HG03103 (cell line): Measurements from ENCODE around the gene ADAMTS2.

Experiments
- ATAC-seq: cut with Tn5 transposase; IDR thresholded peaks from one replicate; pipeline ENCODE4 v1.9.1; 2021; ENCODE audit warnings: low read depth; ENCODE audit not compliant: unreplicated experiment

ADAMTS2 gene

DNA sequence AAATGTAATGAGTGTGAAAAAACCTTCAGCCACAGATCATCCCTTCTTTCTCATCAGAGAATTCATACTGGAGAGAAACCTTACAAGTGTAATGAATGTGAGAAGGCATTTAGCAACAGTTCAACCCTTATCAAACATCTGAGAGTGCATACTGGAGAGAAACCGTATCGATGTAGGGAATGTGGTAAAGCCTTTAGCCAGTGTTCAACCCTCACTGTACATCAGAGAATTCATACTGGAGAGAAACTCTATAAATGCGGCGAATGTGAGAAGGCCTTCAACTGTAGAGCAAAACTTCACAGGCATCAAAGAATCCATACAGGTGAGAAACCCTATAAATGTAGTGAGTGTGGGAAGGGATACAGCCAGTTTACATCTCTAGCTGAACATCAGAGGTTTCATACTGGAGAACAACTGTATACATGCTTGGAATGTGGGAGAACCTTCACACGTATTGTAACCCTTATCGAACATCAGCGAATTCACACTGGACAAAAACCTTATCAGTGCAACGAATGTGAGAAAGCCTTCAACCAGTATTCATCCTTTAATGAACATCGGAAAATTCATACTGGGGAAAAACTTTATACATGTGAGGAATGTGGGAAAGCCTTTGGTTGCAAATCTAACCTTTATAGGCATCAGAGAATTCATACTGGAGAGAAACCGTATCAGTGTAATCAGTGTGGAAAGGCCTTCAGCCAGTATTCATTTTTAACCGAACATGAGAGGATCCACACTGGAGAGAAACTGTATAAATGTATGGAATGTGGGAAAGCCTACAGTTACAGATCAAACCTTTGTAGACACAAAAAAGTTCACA lies 265.9 kb downstream of the ADAMTS2 start:
- no peak for ATAC-seq

GRCh38 chr5:179065703-179066102 lies 279.6 kb downstream of the ADAMTS2 start:
- ATAC-seq: no peak

DNA sequence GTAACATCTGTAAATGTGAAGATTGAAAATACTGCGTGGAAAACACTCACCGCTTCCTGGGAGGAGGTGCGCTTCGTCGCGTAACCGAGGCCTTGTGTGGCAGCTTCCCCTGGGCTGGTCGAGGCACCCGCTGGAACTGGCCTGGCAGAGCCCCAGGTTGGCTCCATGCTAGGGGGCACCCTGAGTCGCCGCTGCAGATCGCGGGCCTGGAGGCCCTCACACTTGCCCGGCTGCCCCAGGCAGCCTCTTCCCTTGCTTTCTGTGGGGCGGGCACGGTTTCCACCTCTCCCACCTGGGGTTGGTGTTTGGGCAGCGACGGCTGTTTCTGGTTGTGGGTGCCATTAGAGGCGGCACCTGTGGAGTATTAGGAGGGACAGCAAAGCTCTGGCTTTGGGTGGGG lies 284.2 kb downstream of the ADAMTS2 start:
- no peak for ATAC-seq
